ENCODE measurements around the gene RORC. TPM values are rescaled to one million over a fixed set of nuclear protein-coding genes. Genes with fewer than 3 reads are reported as not detected.
A peak's percentile ranks its signal among the peaks of the same experiment; 100 is the strongest.

The RORC gene
- total and polyA plus RNA-seq, 2 of the 8 experiments (the other 6 are each of a cell fraction or from before 2014, with no cell fraction given), result 0.44 to 0.54 TPM

DNA sequence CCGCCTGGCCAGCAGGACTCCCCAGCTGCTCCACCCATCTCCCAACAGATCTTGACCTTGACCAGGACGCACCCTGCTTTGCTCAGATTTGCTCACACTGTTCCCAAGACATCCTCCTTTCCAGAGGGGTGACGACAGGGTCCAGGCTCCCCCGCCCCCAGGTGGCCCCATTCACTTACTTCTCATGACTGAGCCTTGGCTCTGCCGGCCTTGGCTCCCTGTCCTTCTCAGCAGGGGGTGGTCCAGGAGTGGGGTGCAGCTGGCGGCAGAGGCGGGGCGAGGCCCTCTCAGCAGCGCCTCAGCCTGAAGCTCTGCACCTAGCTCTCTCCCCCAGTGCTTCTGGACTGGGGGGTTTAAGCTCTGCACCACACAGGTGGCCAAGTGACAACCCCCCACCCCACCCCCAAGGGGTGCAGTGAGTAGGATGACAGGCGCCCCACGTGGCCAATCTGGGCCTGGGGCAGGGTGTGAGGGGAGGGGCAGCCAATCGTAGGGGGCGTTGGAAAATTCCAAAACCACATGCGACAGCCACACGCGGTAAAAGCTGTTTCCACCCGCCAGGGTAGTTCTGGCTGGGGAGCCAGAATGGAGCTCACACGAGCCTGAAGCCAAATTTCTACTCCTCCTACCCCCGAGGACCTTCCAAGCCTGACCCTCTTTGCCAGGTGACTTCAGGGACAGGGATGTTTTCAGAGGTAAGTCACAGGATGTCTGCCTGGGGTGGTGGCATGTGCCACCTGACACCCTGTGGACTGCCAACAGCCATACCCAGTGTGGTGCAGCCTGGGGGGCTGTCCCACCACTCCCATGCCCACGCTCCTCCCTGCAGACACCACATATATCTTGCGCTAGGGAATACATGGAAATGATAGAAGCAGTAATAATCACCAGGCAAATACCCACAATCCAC is 5.6 kb downstream of the RORC start:
- no peak overlapping the region for H3K27ac ChIP-seq (ENCODE audit: low read depth, low read length)
- WGBS, 2 experiments (ENCODE audit: extremely low coverage in 1 of 2, insufficient coverage in 1 of 2, insufficient read length in 1 of 2, insufficient replicate concordance in 2 of 2, low coverage in 1 of 2, low lambda C conversion rate in 2 of 2, missing lambda C conversion rate in 1 of 2), result 49% methylated on average over 21 of the region's 21 CpGs; no CpG with 5 or more reads in 1 of the 2 experiments

More for the DNA sequence above, 5.6 kb downstream of the RORC start:
- no peak overlapping the region; the same call in 1 of the 2 replicates for H2BK5ac ChIP-seq (ENCODE audit: low read depth, low read length)
- no peak overlapping the region; the same call in 1 of the 2 replicates for H2AFZ ChIP-seq (ENCODE audit: low read length)
- peaks cover 14 to 46% (median 32%) of the 10 kb centered on the region in 4 experiments for H3K4me1 ChIP-seq (replicated peaks in 1 of 4; ENCODE audit: control insufficient read depth in 3 of 4, insufficient read depth in 4 of 4, low read length in 3 of 4)
- peak overlapping the region; percentile 0; the same call in 1 of the 2 replicates for H4K8ac ChIP-seq (ENCODE audit: extremely low read depth, insufficient read depth, low read length)
- H2BK12ac ChIP-seq (ENCODE audit: low read depth, low read length), result peak overlapping the region; percentile 80; the same call in 1 of the 2 replicates
- TF ChIP-seq CEBPB (IDR thresholded peaks at IDR 0.05; ENCODE audit: low read depth, low read length), result no peak
- no peak for TF ChIP-seq SIRT6 (IDR thresholded peaks at IDR 0.05; ENCODE audit: low read length)
- TF ChIP-seq TBP (IDR thresholded peaks at IDR 0.05; ENCODE audit: low read depth, low read length), result no peak
- no peak for TF ChIP-seq NANOG (IDR thresholded peaks at IDR 0.05; ENCODE audit: insufficient read depth, low read depth, low read length, poor library complexity, severe bottlenecking)
- TF ChIP-seq SIN3A (conservative IDR thresholded peaks at IDR 0.05 in 1 of 2, IDR thresholded peaks at IDR 0.05 in 1 of 2; ENCODE audit: low read depth in 1 of 2, low read length in 2 of 2), result 0 out of 4 replicates have a peak, but pooled peaks of 1 of the 2 experiments have one; percentile 13
- no peak for TF ChIP-seq BCL11A (IDR thresholded peaks at IDR 0.05; ENCODE audit: low read depth in 2 of 2, low read length in 2 of 2)
- TF ChIP-seq, protein P1, sequence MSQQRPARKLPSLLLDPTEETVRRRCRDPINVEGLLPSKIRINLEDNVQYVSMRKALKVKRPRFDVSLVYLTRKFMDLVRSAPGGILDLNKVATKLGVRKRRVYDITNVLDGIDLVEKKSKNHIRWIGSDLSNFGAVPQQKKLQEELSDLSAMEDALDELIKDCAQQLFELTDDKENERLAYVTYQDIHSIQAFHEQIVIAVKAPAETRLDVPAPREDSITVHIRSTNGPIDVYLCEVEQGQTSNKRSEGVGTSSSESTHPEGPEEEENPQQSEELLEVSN (IDR thresholded peaks at IDR 0.05), result peak; percentile 55
- no peak for TF ChIP-seq JUND (IDR thresholded peaks at IDR 0.05; ENCODE audit: low read length)
- TF ChIP-seq TAF1 (IDR thresholded peaks at IDR 0.05; ENCODE audit: low read depth, low read length), result no peak
- no peak for TF ChIP-seq SIX5 (IDR thresholded peaks at IDR 0.05; ENCODE audit: low read depth, low read length)
- POLR2A ChIA-PET (ENCODE audit: partially characterized antibody), result interaction anchor here (0.9 to 3.7 kb wide), 4 partner anchors 14 to 27 kb away, joined by 3 to 20 read pairs (median 4); partner anchors contain the start of gene C2CD4D
- no peak for FAIRE-seq
- H3K9ac ChIP-seq (replicated peaks in 1 of 4; ENCODE audit: extremely low read depth in 1 of 4, low read depth in 3 of 4, low read length in 3 of 4), result no peak overlapping the region
- H3K9me3 ChIP-seq (ENCODE audit: insufficient read depth in 2 of 2, low read depth in 1 of 2, low read length in 1 of 2), result no peaks in the 10 kb centered on the region
- no peak overlapping the region for H3K23ac ChIP-seq (ENCODE audit: insufficient read length)
- no peaks in the 10 kb centered on the region for H3K79me1 ChIP-seq (ENCODE audit: low read depth, low read length)
- no peak overlapping the region for H3K4ac ChIP-seq (replicated peaks; ENCODE audit: insufficient read length, low read depth, low read length)
- CTCF ChIA-PET (ENCODE audit: partially characterized antibody), result interaction anchor here (0.5 to 2.4 kb wide), 6 partner anchors 9 to 64 kb away, joined by 3 to 5 read pairs (median 4); partner anchors contain the start of gene C2CD4D
- no peak overlapping the region for H4K91ac ChIP-seq (replicated peaks; ENCODE audit: insufficient read length, low read length)
- H3K18ac ChIP-seq (ENCODE audit: extremely low read depth, low read length), result peak overlapping the region; percentile 62
- no peaks in the 10 kb centered on the region for H3K27me3 ChIP-seq (replicated peaks in 1 of 4; ENCODE audit: control insufficient read depth in 3 of 4, extremely low read depth in 1 of 4, insufficient read depth in 3 of 4, low read length in 3 of 4)
- H3K23me2 ChIP-seq (ENCODE audit: low read depth, low read length), result peaks cover 2% of the 10 kb centered on the region; the same call in 1 of the 2 replicates
- H3K4me3 ChIP-seq (ENCODE audit: extremely low read depth in 1 of 4, insufficient read depth in 2 of 4, low read depth in 3 of 4, low read length in 4 of 4), result peak overlapping the region in 1 of 4 experiments; percentile 33; a peak in 1 of 8 replicates
- no peak overlapping the region for H3K56ac ChIP-seq (replicated peaks; ENCODE audit: insufficient read length, low read depth, low read length)
- DNase-seq (ENCODE audit: low read depth in 1 of 2, low spot score in 2 of 2), result peak in 1 of 2 experiments; percentile 63
- no peak overlapping the region for H3K14ac ChIP-seq (ENCODE audit: insufficient read length)
- H4K20me1 ChIP-seq (replicated peaks in 1 of 2; ENCODE audit: control insufficient read depth in 1 of 2, insufficient read depth in 2 of 2, low read length in 2 of 2), result no peaks in the 10 kb centered on the region
- H2BK20ac ChIP-seq (ENCODE audit: low read length), result peak overlapping the region; percentile 43; the same call in 1 of the 2 replicates
- H3K79me2 ChIP-seq (ENCODE audit: control insufficient read depth in 1 of 2, insufficient read depth in 2 of 2, low read length in 2 of 2), result no peaks in the 10 kb centered on the region
- no peak overlapping the region for H2AK5ac ChIP-seq (ENCODE audit: low read depth, low read length)
- peak overlapping the region; percentile 38 to 44 for H3K4me2 ChIP-seq (ENCODE audit: insufficient read depth in 1 of 2, low read depth in 2 of 2, low read length in 2 of 2)
- no peaks in the 10 kb centered on the region for H3K36me3 ChIP-seq (ENCODE audit: control insufficient read depth in 2 of 4, insufficient read depth in 4 of 4, low read length in 3 of 4)
- no peak overlapping the region for H4K5ac ChIP-seq (ENCODE audit: insufficient read length, low read depth, low read length)
- H2BK15ac ChIP-seq (ENCODE audit: low read length), result peak overlapping the region; percentile 83
- H2BK120ac ChIP-seq (replicated peaks; ENCODE audit: low read depth, low read length), result no peak overlapping the region

All from H1 (cell line).